GM20000 (cell line): Measurements from ENCODE around the gene FNTB.

Experiments
- DNase-seq: peaks from one replicate; pipeline ENCODE4 v3.0.0; 2012; ENCODE audit warnings: low spot score
- CTCF ChIP-seq: IDR thresholded peaks from 2 replicates; pipeline ENCODE4 v1.5.1; 2012; ENCODE audit warnings: mild to moderate bottlenecking, control low read depth; ENCODE audit errors: extremely low read depth, missing control alignments

Gene FNTB

GRCh38 chr14:65071544-65071943, 84.8 kb downstream of the FNTB start:
- no peak for DNase-seq
- no peak for TF ChIP-seq CTCF

- no peak for DNase-seq
- TF ChIP-seq CTCF, result no peak
Observed at GRCh38 chr14:65072256-65072655, 85.6 kb downstream of the FNTB start.

GRCh38 chr14:65072937-65073336, 86.2 kb downstream of the FNTB start:
- DNase-seq, result no peak
- no peak for TF ChIP-seq CTCF

- DNase-seq, result no peak
- TF ChIP-seq CTCF, result no peak
Observed at GRCh38 chr14:65073605-65074201, 87.0 kb downstream of the FNTB start.

GRCh38 chr14:65074449-65075150, 87.9 kb downstream of the FNTB start:
- TF ChIP-seq CTCF, result no peak
- no peak for DNase-seq

- TF ChIP-seq CTCF, result no peak
- no peak for DNase-seq
Observed at GRCh38 chr14:65075628-65076325, 89.1 kb downstream of the FNTB start.

GRCh38 chr14:65077318-65077717, 90.6 kb downstream of the FNTB start:
- no peak for DNase-seq

More at GRCh38 chr14:65077318-65077717, 90.6 kb downstream of the FNTB start:
- no peak for TF ChIP-seq CTCF
